K562 (cell line): Measurements from ENCODE around the gene VIT. TPM values are rescaled to one million over a fixed set of nuclear protein-coding genes. Genes with fewer than 3 reads are reported as not detected.
"Not testable (repeated sequence)": the region's sequence is repeated elsewhere in the genome, so short reads cannot be mapped to it uniquely, and the experiment has no call there.

ENCODE experiments used
- ATAC-seq: fragments of 200-7000 bp; cut with Tn5 transposase; 3 replicates; pipeline ENCODE4 v1.9.1; 2020; ENCODE audit warnings: moderate library complexity
- BruUV-seq: library from RNA; stranded (reverse); fragments of 400-500 nt; replicated peaks from 2 replicates; lab custom pipeline; 2021; lab: Mats Ljungman, UMichigan
- CTCF ChIA-PET: fragments of 300-600 bp; formaldehyde crosslinking; extraction: SDS; loops from one replicate; lab custom pipeline; 2021; ENCODE audit warnings: low intra/inter-chr PET ratio; lab: Yijun Ruan, JAX
- POLR2A ChIA-PET: fragments of 300-600, 350-650 bp; sonication (Branson Sonifier 250); formaldehyde crosslinking; extraction: SDS; loops from one replicate; lab custom pipeline; 2021; ENCODE audit warnings: antibody characterized with exemption, inconsistent platforms; lab: Yijun Ruan, JAX
- DNase-seq, 4 experiments: peaks; one replicate each; pipeline versions ENCODE4 v3.0.0 to v3.0.0-alpha.2; 2011 to 2018; ENCODE audit warnings: low spot score in 3 of 4, mixed read lengths in 3 of 4; ENCODE audit errors: extremely low read depth in 1 of 4
- FAIRE-seq: peaks from 2 replicates; lab custom pipeline; 2011; peaks lifted over from hg19 to GRCh38; lab: Jason Lieb, UNC
- H2AFZ ChIP-seq: 2 replicates; pipeline ENCODE4 v1.6.0; 2011; ENCODE audit warnings: low read depth, low read length, control low read depth, inconsistent platforms
- H3K27ac ChIP-seq: fragments of 200-600 bp; 3 replicates; pipeline ENCODE4 v1.8.0; 2011; ENCODE audit warnings: low read depth, mild to moderate bottlenecking, control low read depth, inconsistent platforms, low read length, moderate library complexity, mixed read lengths; ENCODE audit errors: extremely low read depth
- H3K27me3 ChIP-seq, 2 experiments: fragments of 300-600 bp in 1 of 2; 2 replicates in 1 of 2; 3 replicates in 1 of 2; pipeline versions ENCODE4 v1.6.0 to v1.8.0; 2011; ENCODE audit warnings: inconsistent platforms in 2 of 2, low read length in 2 of 2, mild to moderate bottlenecking in 1 of 2, mixed read lengths in 1 of 2, moderate library complexity in 1 of 2; ENCODE audit not compliant: control insufficient read depth in 2 of 2, insufficient read depth in 2 of 2
- H3K36me3 ChIP-seq: fragments of 300-600 bp; 3 replicates; pipeline ENCODE4 v1.8.0; 2011; ENCODE audit warnings: mild to moderate bottlenecking, low read length, inconsistent platforms; ENCODE audit not compliant: control insufficient read depth, insufficient read depth
- H3K4me1 ChIP-seq, 2 experiments: fragments of 200-600 bp in 1 of 2; replicated peaks in 1 of 2; 2 replicates in 1 of 2; 3 replicates in 1 of 2; pipeline versions ENCODE4 v1.5.1 to v1.8.0; 2011; ENCODE audit warnings: inconsistent platforms in 2 of 2, low read length in 2 of 2, mild to moderate bottlenecking in 1 of 2, mixed read lengths in 1 of 2, moderate library complexity in 1 of 2; ENCODE audit not compliant: control insufficient read depth in 2 of 2, insufficient read depth in 2 of 2
- H3K4me2 ChIP-seq: 2 replicates; pipeline ENCODE4 v1.6.1; 2011; ENCODE audit warnings: low read length, control low read depth, inconsistent platforms, mixed read lengths; ENCODE audit not compliant: insufficient read depth
- H3K4me3 ChIP-seq: fragments of 200-600 bp; sonication (generic), shearing (Covaris generic); 2 replicates; pipeline ENCODE4 v1.5.1; 2016; ENCODE audit warnings: control low read depth, inconsistent platforms
- H3K79me2 ChIP-seq: fragments of 200-600 bp; 3 replicates; pipeline ENCODE4 v1.8.0; 2011; ENCODE audit warnings: low read length, inconsistent platforms; ENCODE audit not compliant: control insufficient read depth, insufficient read depth
- H3K9ac ChIP-seq, 2 experiments: 2 replicates each; pipeline versions ENCODE4 v1.6.0 to v1.6.1; 2011; ENCODE audit warnings: low read depth in 2 of 2, low read length in 2 of 2, control low read depth in 1 of 2, inconsistent platforms in 1 of 2, mild to moderate bottlenecking in 1 of 2, mixed read lengths in 1 of 2; ENCODE audit not compliant: insufficient read depth in 1 of 2
- H3K9me1 ChIP-seq: one replicate; pipeline ENCODE4 v1.6.0; 2011; ENCODE audit warnings: inconsistent platforms, mild to moderate bottlenecking, low read length, moderate library complexity; ENCODE audit not compliant: control insufficient read depth, insufficient read depth
- H3K9me3 ChIP-seq: replicated peaks from 2 replicates; pipeline ENCODE4 v1.5.1; 2011; ENCODE audit warnings: low read depth, low read length, inconsistent platforms; ENCODE audit not compliant: control insufficient read depth, insufficient read depth
- H4K20me1 ChIP-seq: replicated peaks from 2 replicates; pipeline ENCODE4 v1.6.1; 2011; ENCODE audit warnings: low read length, inconsistent platforms, mixed read lengths; ENCODE audit not compliant: control insufficient read depth, insufficient read depth
- HEY1 ChIP-seq: fragments of 250-450 bp; sonication (Bioruptor Pico); IDR thresholded peaks from 2 replicates; pipeline ENCODE4 v1.5.0; 2020; ENCODE audit warnings: mild to moderate bottlenecking, moderate library complexity, borderline replicate concordance
- KLF10 ChIP-seq: fragments of 250-450 bp; sonication (Bioruptor Pico); IDR thresholded peaks from 2 replicates; pipeline ENCODE4 v1.6.1; 2021; ENCODE audit warnings: matching md5 sums
- PTBP1 ChIP-seq: fragments of 200-400 bp; formaldehyde crosslinking; IDR thresholded peaks from 2 replicates; pipeline ENCODE4 v1.6.1; 2017; ENCODE audit warnings: low read depth, low read length
- ZNF121 ChIP-seq: sonication (generic); formaldehyde crosslinking; conservative IDR thresholded peaks from 2 replicates; pipeline ENCODE4 v1.8.0; 2022; ENCODE audit warnings: missing genetic modification reagents
- ZNF778 ChIP-seq: fragments of 450-650 bp; formaldehyde crosslinking; IDR thresholded peaks from 2 replicates; pipeline ENCODE4 v1.4.0; 2020; ENCODE audit warnings: mild to moderate bottlenecking, moderate library complexity
- WGBS: fragments of 100-300 bp; shearing (Covaris generic); methylation state at CpG from one replicate; pipeline ENCODE4 v1.1.6; 2016; ENCODE audit warnings: low coverage, mixed read lengths; ENCODE audit not compliant: insufficient coverage; ENCODE audit errors: missing lambda C conversion rate; 5-methylcytosine and 5-hydroxymethylcytosine counted together
- in situ Hi-C: fragments of 300-500 bp; cut with MboI; formaldehyde crosslinking; loops from 4 replicates; pipeline ENCODE4 v1.15.0; 2018; ENCODE audit warnings: inconsistent platforms, mixed read lengths
- intact Hi-C: fragments of 100-400 bp; cut with micrococcal nuclease; formaldehyde crosslinking; loops from 2 replicates; pipeline ENCODE4 v1.14.2; 2022
- polyA plus RNA-seq, 8 experiments: library from polyadenylated mRNA; depleted of rRNA in 4 of 8; stranded (reverse) in 5 of 8; unstranded in 3 of 8; fragments of >200 nt; fragmentation: Nextera tagmentation in 2 of 8; fragmentation: Illumina TruSeq in 1 of 8; extraction: Ambion mirVana in 2 of 8; extraction: Trizol in 1 of 8; gene quantifications; 2 replicates each; pipeline versions ENCODE4 v1.2.1 to v1.2.3, GENCODE V29; 2011 to 2014; ENCODE audit warnings: inconsistent platforms in 1 of 8, missing spikeins in 1 of 8
- total RNA-seq, 7 experiments: library from RNA; depleted of rRNA in 6 of 7; stranded (reverse); fragments of >200 nt in 6 of 7; fragmentation: Illumina TruSeq in 2 of 7; extraction: Trizol in 2 of 7; gene quantifications; 2 replicates each; pipeline versions ENCODE4 v1.2.1 to v1.2.3, GENCODE V29; 2011 to 2021; ENCODE audit warnings: low replicate concordance in 1 of 7
- TF ChIP-seq, protein P1 (sequence below), 2 experiments: fragments of 150-350 bp in 1 of 2; IDR thresholded peaks; 2 replicates each; pipeline ENCODE4 v1.6.1; 2012 to 2016; ENCODE audit warnings: low read depth in 2 of 2, low read length in 2 of 2, mild to moderate bottlenecking in 1 of 2, moderate library complexity in 1 of 2
- TF ChIP-seq, protein P2 (sequence below): fragments of 450-650 bp; IDR thresholded peaks from 2 replicates; pipeline ENCODE4 v1.6.1; 2016; ENCODE audit warnings: missing biosample characterization, missing genetic modification characterization
- TF ChIP-seq, protein P3 (sequence below): fragments of 250-450 bp; sonication (Bioruptor Pico); IDR thresholded peaks from 2 replicates; pipeline ENCODE4 v1.5.0; 2020; ENCODE audit warnings: mild to moderate bottlenecking

VIT gene
- total and polyA plus RNA-seq, 9 of the 15 experiments (the other 6 are each of a cell fraction or from before 2014, with no cell fraction given) = not detected

DNA sequence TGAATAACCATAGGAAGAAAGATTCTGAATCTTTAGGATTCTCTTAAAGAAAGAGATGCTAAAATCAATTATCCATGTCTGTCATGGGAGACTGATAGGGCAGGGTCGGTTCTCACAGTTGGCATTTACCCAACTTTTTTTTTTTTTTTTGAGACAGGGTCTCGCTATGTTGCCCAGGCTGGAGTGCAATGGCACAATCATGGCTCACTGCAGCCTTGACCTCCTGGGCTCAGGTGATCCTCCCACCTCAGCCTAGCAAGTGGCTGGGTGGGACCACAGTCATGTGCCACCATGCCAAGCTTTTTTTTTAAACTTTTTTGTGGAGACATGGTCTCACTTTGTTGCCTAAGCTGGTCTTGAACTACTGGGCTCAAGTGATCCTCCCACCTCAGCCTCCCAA is 128.2 kb downstream of the VIT start:
- H3K36me3 ChIP-seq, H4K20me1 ChIP-seq, H3K9me1 ChIP-seq, BruUV-seq, H3K79me2 ChIP-seq, ATAC-seq, H3K4me3 ChIP-seq, H3K27ac ChIP-seq, POLR2A ChIA-PET, intact Hi-C loops, H3K4me2 ChIP-seq, DNase-seq, H3K4me1 ChIP-seq, in situ Hi-C loops, H2AFZ ChIP-seq, FAIRE-seq, CTCF ChIA-PET, H3K9me3 ChIP-seq, H3K9ac ChIP-seq: not testable (repeated sequence)
- H3K27me3 ChIP-seq = peaks cover 9 to 17% of the 10 kb centered on the region in 2 experiments; a peak in 4 of 5 replicates
- peak; percentile 79 for TF ChIP-seq ZNF121 (CRISPR knock-in tag)
- no CpG with 5 or more reads among the region's 2 CpGs for WGBS

DNA sequence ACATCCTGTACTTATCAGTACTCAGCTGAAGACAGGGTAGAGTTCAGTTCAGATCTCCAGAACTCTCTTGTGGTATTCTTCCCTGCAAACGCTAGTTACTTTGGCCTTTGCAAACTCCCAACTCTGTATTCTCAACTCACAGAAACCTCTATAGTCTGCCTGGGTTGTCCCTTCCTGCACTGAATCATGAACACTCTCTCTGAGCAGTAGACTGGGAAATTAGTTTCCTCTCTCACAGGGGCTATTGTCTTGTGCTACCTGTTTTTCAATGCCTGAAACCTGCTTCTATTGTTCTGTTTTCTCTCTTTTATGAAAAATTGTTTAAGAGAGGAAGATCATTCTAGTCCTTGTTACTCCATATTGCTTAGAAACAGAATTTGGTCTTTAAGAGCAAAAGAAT is 134.7 kb downstream of the VIT start:
- intact Hi-C loops = no loop called here
- CTCF ChIA-PET = no interaction called here
- POLR2A ChIA-PET = interaction anchor here (0.6 kb wide), 1 partner anchor 47 kb away, joined by 3 read pairs; no protein-coding TSS in a partner anchor
- TF ChIP-seq, protein P1, sequence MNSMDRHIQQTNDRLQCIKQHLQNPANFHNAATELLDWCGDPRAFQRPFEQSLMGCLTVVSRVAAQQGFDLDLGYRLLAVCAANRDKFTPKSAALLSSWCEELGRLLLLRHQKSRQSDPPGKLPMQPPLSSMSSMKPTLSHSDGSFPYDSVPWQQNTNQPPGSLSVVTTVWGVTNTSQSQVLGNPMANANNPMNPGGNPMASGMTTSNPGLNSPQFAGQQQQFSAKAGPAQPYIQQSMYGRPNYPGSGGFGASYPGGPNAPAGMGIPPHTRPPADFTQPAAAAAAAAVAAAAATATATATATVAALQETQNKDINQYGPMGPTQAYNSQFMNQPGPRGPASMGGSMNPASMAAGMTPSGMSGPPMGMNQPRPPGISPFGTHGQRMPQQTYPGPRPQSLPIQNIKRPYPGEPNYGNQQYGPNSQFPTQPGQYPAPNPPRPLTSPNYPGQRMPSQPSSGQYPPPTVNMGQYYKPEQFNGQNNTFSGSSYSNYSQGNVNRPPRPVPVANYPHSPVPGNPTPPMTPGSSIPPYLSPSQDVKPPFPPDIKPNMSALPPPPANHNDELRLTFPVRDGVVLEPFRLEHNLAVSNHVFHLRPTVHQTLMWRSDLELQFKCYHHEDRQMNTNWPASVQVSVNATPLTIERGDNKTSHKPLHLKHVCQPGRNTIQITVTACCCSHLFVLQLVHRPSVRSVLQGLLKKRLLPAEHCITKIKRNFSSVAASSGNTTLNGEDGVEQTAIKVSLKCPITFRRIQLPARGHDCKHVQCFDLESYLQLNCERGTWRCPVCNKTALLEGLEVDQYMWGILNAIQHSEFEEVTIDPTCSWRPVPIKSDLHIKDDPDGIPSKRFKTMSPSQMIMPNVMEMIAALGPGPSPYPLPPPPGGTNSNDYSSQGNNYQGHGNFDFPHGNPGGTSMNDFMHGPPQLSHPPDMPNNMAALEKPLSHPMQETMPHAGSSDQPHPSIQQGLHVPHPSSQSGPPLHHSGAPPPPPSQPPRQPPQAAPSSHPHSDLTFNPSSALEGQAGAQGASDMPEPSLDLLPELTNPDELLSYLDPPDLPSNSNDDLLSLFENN (IDR thresholded peaks at IDR 0.05; ENCODE audit: low read depth in 2 of 2, low read length in 2 of 2) = no peak
- TF ChIP-seq, protein P2, sequence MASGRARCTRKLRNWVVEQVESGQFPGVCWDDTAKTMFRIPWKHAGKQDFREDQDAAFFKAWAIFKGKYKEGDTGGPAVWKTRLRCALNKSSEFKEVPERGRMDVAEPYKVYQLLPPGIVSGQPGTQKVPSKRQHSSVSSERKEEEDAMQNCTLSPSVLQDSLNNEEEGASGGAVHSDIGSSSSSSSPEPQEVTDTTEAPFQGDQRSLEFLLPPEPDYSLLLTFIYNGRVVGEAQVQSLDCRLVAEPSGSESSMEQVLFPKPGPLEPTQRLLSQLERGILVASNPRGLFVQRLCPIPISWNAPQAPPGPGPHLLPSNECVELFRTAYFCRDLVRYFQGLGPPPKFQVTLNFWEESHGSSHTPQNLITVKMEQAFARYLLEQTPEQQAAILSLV = no peak
- no peak for TF ChIP-seq HEY1
- TF ChIP-seq, protein P3, sequence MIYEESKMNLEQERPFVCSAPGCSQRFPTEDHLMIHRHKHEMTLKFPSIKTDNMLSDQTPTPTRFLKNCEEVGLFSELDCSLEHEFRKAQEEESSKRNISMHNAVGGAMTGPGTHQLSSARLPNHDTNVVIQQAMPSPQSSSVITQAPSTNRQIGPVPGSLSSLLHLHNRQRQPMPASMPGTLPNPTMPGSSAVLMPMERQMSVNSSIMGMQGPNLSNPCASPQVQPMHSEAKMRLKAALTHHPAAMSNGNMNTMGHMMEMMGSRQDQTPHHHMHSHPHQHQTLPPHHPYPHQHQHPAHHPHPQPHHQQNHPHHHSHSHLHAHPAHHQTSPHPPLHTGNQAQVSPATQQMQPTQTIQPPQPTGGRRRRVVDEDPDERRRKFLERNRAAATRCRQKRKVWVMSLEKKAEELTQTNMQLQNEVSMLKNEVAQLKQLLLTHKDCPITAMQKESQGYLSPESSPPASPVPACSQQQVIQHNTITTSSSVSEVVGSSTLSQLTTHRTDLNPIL = no peak
- no peak for TF ChIP-seq ZNF778 (CRISPR knock-in tag)
- no peak for TF ChIP-seq PTBP1
- TF ChIP-seq KLF10 (CRISPR knock-in tag) = no peak

More for the DNA sequence above, 134.7 kb downstream of the VIT start:
- Histone ChIP-seq H3K36me3 (no peaks in the 10 kb centered on the region), H3K9me1 (no peaks in the 10 kb centered on the region), H3K27ac (no peak overlapping the region), H2AFZ (peak overlapping the region; percentile 72), H3K4me3 (no peak overlapping the region), H4K20me1 (no peaks in the 10 kb centered on the region), H3K9me3 (no peaks in the 10 kb centered on the region), H3K4me2 (no peak overlapping the region; the same call in 1 of the 2 replicates), H3K9ac (no peak overlapping the region), H3K27me3 (peaks cover 2% of the 10 kb centered on the region in 2 experiments; a peak in 1 of 5 replicates), H3K4me1 (no peaks in the 10 kb centered on the region; a peak in 1 of 5 replicates), H3K79me2 (no peaks in the 10 kb centered on the region)
- peak in 1 of 4 experiments; percentile 23 for DNase-seq
- FAIRE-seq = no peak
- BruUV-seq = no TSS peak
- peak; percentile 80 for ATAC-seq
- WGBS = 0% methylated on average over 1 of the region's 1 CpG
- in situ Hi-C loops = no loop called here
